Mammary epithelial cell (primary cell): ENCODE measurements around the gene SLC12A4.

Experiments used
- CTCF ChIP-seq, 2 donors: IDR thresholded peaks in 1 of 2; conservative IDR thresholded peaks in 1 of 2; 2 replicates each; pipeline ENCODE4 v1.5.1; 2011 to 2012; ENCODE audit warnings: inconsistent platforms in 2 of 2, low read length in 2 of 2, mild to moderate bottlenecking in 2 of 2, control low read depth in 1 of 2, low read depth in 1 of 2; ENCODE audit not compliant: insufficient read depth in 1 of 2; ENCODE audit errors: extremely low read depth in 1 of 2
- EZH2 ChIP-seq: IDR thresholded peaks from 2 replicates; pipeline ENCODE4 v1.6.1; 2012; ENCODE audit warnings: low read length, inconsistent platforms, borderline replicate concordance

GRCh38 chr16:67963292-67963661, 5.2 kb downstream of the SLC12A4 start:
- TF ChIP-seq EZH2 (no peak), CTCF (conservative IDR thresholded peaks at IDR 0.05 in 1 of 2, IDR thresholded peaks at IDR 0.05 in 1 of 2; ENCODE audit: extremely low read depth in 1 of 2, insufficient read depth in 1 of 2, low read depth in 1 of 2, low read length in 2 of 2) (no peak)
